ENCODE measurements around the gene PAPPA.

GRCh38 chr9:116312221-116312620, 158.6 kb downstream of the PAPPA start:
- TF ChIP-seq POLR2A (IDR thresholded peaks at IDR 0.05) (no peak), CTCF (IDR thresholded peaks at IDR 0.05) (no peak)

Measured in uterus (tissue), 2 donors.